NT2/D1 (cell line): ENCODE measurements around the gene FEN1.

Source experiments
- DNase-seq: peaks from one replicate; pipeline ENCODE4 v3.0.0-alpha.2; 2011; ENCODE audit warnings: low read depth, low spot score
- H3K27me3 ChIP-seq: 2 replicates; pipeline ENCODE4 v1.6.0; 2011; ENCODE audit warnings: mild to moderate bottlenecking; ENCODE audit not compliant: insufficient read length, insufficient read depth
- H3K36me3 ChIP-seq: 2 replicates; pipeline ENCODE4 v1.6.1; 2011; ENCODE audit warnings: mild to moderate bottlenecking, low read length, mixed read lengths; ENCODE audit not compliant: insufficient read depth, insufficient read length
- H3K4me1 ChIP-seq: 2 replicates; pipeline ENCODE4 v1.5.1; 2011; ENCODE audit not compliant: insufficient read depth, insufficient read length
- H3K4me3 ChIP-seq: 2 replicates; pipeline ENCODE4 v1.5.1; 2011; ENCODE audit warnings: low read depth; ENCODE audit not compliant: insufficient read length
- H3K9ac ChIP-seq: 2 replicates; pipeline ENCODE4 v1.6.0; 2011; ENCODE audit warnings: low read depth; ENCODE audit not compliant: insufficient read length
- H3K9me3 ChIP-seq: 2 replicates; pipeline ENCODE4 v1.5.1; 2011; ENCODE audit warnings: mild to moderate bottlenecking, low read length; ENCODE audit not compliant: insufficient read depth
- SUZ12 ChIP-seq: IDR thresholded peaks from 2 replicates; pipeline ENCODE4 v1.6.1; 2011; ENCODE audit not compliant: insufficient read length, insufficient read depth; ENCODE audit errors: extremely low read depth
- YY1 ChIP-seq: IDR thresholded peaks from 2 replicates; pipeline ENCODE4 v1.6.1; 2011; ENCODE audit not compliant: insufficient read length, insufficient read depth
- ZNF274 ChIP-seq: IDR thresholded peaks from 2 replicates; pipeline ENCODE4 v1.6.1; 2011; ENCODE audit warnings: mild to moderate bottlenecking, low read depth, low read length

FEN1 gene

GRCh38 chr11:61752925-61753521 lies 39.7 kb upstream of the FEN1 start:
- peak overlapping the region; percentile 93 for H3K9ac ChIP-seq
- TF ChIP-seq YY1 (no peak), SUZ12 (no peak), ZNF274 (no peak)
- DNase-seq: no peak
- H3K36me3 ChIP-seq: peaks cover 15% of the 10 kb centered on the region
- peaks cover 63% of the 10 kb centered on the region for H3K4me1 ChIP-seq
- no peaks in the 10 kb centered on the region for H3K9me3 ChIP-seq
- peak overlapping the region; percentile 73 for H3K4me3 ChIP-seq
- peaks cover 20% of the 10 kb centered on the region for H3K27me3 ChIP-seq

- Histone ChIP-seq H3K36me3 (peaks cover 19% of the 10 kb centered on the region), H3K9ac (peak overlapping the region; percentile 65), H3K4me3 (peak overlapping the region; percentile 73), H3K27me3 (peaks cover 20% of the 10 kb centered on the region), H3K4me1 (peaks cover 62% of the 10 kb centered on the region), H3K9me3 (no peaks in the 10 kb centered on the region)
- DNase-seq: no peak
- no peak for TF ChIP-seq ZNF274
- no peak for TF ChIP-seq YY1
- TF ChIP-seq SUZ12: no peak
Observed at GRCh38 chr11:61753672-61754071, 39.0 kb upstream of the FEN1 start.

GRCh38 chr11:61754534-61755482 lies 37.9 kb upstream of the FEN1 start:
- peaks cover 20% of the 10 kb centered on the region for H3K27me3 ChIP-seq
- H3K4me1 ChIP-seq: peaks cover 60% of the 10 kb centered on the region
- TF ChIP-seq ZNF274: no peak
- no peak for TF ChIP-seq SUZ12
- TF ChIP-seq YY1: no peak
- DNase-seq: no peak
- no peaks in the 10 kb centered on the region for H3K9me3 ChIP-seq
- H3K9ac ChIP-seq: peak overlapping the region; percentile 65
- H3K4me3 ChIP-seq: no peak overlapping the region
- peaks cover 23% of the 10 kb centered on the region for H3K36me3 ChIP-seq

- no peak overlapping the region for H3K9ac ChIP-seq
- H3K36me3 ChIP-seq: peaks cover 23% of the 10 kb centered on the region
- H3K27me3 ChIP-seq: peaks cover 17% of the 10 kb centered on the region
- no peak for DNase-seq
- TF ChIP-seq SUZ12: no peak
- TF ChIP-seq YY1: no peak
- no peak for TF ChIP-seq ZNF274
- H3K4me1 ChIP-seq: peaks cover 61% of the 10 kb centered on the region
- H3K4me3 ChIP-seq: no peak overlapping the region
- no peaks in the 10 kb centered on the region for H3K9me3 ChIP-seq
Observed at GRCh38 chr11:61756147-61756451, 36.6 kb upstream of the FEN1 start.

- no peak for TF ChIP-seq SUZ12
- no peak overlapping the region for H3K4me3 ChIP-seq
- no peak overlapping the region for H3K9ac ChIP-seq
- peaks cover 16% of the 10 kb centered on the region for H3K27me3 ChIP-seq
- peaks cover 23% of the 10 kb centered on the region for H3K36me3 ChIP-seq
- no peak for DNase-seq
- no peaks in the 10 kb centered on the region for H3K9me3 ChIP-seq
- peaks cover 64% of the 10 kb centered on the region for H3K4me1 ChIP-seq
Observed at GRCh38 chr11:61756452-61757212, 36.1 kb upstream of the FEN1 start.

- peaks cover 11% of the 10 kb centered on the region for H3K27me3 ChIP-seq
- H3K4me1 ChIP-seq: peaks cover 66% of the 10 kb centered on the region
- peaks cover 23% of the 10 kb centered on the region for H3K36me3 ChIP-seq
- H3K9me3 ChIP-seq: no peaks in the 10 kb centered on the region
- TF ChIP-seq SUZ12 (no peak), YY1 (no peak), ZNF274 (no peak)
- no peak overlapping the region for H3K4me3 ChIP-seq
- no peak for DNase-seq
- H3K9ac ChIP-seq: peak overlapping the region; percentile 34
Observed at GRCh38 chr11:61757213-61757862, 35.4 kb upstream of the FEN1 start.
